Anterior cingulate cortex (tissue), 58 donors: ENCODE results near the gene PYGM.
A peak's percentile ranks its signal among the peaks of the same experiment; 100 is the strongest.

Experiments used
- DNase-seq, 58 donors: peaks; one replicate each; lab custom pipeline; 2025; lab: John Stamatoyannopoulos, UW

The PYGM gene

DNA sequence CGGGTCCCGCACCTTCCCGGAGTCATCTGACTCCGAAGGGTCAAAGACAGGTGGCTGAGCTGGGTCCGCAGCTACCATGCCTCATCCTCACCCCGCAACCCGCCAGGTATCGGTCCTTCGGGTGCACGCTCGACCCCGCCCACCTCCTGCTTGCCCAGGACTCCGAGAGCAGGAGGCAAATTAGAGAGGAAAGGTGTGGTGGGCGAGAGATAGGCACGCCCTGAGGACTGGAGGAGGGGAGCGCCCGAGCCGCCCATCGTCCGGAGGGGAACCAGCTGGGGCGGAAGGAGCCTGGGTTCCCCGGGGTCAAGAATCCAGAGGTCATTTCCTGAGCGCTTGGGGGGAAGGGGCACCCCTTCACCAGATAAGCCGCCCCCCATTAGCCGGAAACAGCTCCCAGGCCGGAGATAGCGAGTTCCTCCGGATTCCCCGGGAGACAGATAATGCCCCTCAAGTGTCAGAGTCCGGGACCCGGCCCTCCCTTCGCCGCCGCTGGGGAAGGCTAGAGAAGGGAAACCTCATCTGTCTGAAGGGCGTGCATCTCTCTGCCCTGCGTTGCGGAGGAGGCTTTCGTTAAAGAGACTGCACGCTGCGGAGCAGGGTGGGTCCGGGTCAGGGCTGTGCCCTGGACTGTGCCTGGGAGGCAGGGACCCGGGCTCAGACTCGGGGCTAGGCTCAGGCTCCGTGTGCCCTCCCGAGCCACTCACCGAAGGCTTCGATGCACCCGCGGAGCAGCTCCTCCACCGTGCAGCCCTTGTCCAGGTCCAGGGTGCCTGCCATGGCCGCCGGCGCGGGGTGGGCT is 17.5 kb downstream of the PYGM start:
- peak in 2 of 58 donors; percentile 18 to 20 for DNase-seq

DNA sequence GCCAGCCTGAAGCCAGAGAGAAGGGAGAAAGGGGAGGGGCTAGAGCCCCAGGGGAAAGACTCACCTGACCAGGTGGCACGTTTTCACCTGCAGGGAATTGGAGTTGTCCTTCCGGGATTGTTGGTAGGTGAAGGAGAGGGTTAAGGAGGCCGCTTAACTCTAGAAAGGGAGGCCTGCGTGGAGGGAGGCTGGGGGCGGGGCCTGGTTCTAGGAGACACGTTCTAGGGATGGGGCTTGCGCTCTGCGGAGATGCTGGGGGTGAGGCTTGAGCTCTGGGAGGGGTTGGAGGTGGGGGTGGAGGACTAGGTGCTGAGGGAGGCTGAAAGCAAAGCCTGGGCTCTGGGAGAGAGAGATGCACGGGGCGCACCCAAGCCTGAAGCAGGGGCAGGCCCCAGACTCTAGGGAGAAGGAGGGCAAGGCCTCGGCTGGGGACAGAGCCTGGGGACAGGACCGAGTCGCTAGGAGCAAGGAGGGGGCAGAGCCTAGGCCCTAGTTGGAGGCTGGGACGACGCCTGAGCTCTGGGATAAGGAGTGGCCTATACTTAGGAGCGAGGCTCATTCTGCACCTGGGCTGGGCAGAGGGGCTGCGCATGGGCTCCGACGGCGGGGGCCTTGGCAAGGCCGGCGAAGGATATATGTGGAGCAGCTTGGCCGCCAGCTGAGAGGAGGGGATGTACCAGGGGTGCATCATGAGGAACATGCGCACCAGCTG is 18.2 kb downstream of the PYGM start:
- DNase-seq = peak in 1 of 58 donors; percentile 29

DNA sequence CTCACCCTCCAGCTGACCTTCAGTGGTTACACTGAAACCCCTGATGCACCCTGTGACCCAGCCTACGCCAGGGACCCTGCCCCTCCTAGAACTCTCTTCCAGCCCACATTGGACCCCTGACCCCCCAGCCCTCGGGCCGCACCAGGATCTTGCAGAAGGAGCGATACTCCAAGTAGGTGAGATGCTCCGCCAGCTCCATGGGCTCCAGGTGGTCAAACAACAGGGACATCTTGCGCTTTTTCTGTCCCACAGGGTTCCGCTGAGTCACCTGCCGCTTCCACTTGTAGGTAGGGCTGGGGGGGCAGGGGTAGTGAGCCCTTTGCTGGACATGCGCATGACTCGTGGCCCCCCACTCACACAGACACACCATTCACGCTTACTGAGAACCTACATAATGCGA is 19.9 kb downstream of the PYGM start:
- no peak for DNase-seq

DNA sequence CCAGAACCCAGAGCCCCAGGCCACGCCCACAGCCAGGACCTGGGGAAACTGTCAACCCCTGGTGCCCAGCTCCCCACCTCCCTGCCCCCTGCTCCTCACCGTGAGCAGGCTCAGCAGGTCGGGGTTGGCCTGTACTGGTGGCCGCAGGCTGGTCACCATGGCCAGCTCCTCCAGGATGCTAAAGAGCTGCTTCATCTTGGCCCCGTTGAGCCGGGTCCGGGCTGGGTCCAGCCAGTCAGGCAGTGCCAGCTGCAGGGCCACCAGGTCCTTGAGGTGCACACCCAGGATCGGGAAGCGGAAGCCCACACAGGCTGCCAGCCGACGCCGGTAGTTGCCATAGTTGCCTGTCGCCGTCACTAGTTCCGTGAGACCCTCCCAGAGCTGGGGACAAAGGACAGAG is 23.1 kb downstream of the PYGM start:
- no peak for DNase-seq

DNA sequence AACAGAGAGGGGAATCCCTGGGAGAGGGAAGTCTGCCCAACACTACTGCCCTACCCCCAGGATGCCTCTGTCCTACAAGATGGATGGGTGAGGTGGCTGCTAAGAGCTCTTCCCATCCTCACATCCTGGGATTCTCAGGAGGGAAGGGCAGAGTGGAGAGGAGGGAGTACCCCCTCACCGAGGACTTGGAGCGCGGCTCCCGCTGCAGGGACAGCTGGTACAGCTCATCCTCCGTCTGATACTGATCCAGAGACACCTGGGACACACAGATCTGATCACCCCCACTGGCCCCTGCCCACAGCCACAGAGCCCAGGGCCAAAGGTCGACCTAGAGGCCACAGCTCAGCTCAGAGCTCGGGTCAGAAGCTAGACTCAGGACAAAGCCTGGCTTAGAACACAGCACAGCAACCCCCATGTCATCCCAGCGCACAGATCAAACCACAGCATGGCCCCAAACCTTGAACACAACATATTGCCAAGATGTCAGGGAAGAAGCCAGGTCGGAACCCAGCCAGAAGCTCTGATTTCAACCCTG is 24.0 kb downstream of the PYGM start:
- DNase-seq = no peak

DNA sequence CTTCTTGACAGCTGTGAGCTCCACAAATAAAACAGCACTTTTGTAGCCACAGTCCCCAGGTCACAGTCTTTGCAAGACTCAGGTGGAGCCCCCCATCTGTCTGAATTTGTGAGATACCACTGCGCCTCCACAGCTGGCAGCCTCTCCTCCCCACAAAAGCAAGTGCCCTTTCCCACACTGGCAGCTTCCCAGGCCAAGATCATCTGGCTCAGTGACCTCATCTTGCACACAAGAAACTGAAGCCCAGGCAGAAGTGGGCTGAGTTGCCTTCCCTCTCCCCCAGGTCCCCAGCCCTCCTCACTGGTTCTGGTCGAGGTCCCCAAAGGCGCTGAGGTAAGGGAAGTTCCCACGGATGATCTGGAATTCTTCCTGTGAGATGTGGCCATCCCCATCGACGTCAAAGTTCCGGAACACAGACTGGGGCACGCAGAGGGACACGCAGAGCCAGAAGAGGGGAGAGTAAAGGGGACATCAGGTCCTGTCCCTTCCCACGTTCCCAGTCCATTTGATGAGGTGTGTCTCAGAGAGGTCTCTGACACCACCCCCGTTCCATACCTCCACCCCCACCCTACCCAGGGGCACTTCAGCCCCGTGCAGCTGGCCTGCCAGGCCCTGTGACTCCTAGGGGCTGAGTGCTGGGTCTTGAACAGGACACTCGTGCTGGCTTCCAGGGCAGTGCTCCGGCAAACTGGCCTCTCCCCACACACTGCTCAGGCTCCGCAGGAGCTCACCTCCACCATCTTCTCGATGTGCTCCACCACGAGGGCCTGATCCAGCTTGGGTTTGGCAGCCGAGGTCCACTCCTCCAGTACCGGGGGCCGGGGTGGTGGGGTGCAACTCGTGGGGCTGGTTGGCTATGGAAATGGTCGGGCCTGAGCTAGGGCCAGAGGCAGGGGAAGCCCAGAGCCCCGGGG is 24.7 kb downstream of the PYGM start:
- no peak for DNase-seq

DNA sequence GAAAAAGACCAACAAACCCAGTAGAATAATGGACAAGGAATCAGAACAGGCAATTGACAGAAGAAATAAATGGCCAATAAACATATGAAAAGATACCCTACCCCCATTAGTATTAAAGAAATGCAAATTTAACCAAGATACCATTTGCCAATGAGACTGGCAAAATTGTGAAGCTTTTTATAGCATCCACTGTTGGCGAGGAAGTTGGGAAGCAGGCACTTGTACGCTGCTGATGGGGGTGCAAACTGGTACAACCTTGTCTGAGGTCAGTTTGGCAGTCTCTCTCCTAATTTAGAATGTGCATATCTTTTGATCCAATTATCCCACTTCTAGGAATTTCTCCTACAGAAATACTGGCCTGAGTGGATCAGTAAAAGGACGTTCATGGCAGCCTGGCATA is 28.2 kb downstream of the PYGM start:
- DNase-seq = no peak

DNA sequence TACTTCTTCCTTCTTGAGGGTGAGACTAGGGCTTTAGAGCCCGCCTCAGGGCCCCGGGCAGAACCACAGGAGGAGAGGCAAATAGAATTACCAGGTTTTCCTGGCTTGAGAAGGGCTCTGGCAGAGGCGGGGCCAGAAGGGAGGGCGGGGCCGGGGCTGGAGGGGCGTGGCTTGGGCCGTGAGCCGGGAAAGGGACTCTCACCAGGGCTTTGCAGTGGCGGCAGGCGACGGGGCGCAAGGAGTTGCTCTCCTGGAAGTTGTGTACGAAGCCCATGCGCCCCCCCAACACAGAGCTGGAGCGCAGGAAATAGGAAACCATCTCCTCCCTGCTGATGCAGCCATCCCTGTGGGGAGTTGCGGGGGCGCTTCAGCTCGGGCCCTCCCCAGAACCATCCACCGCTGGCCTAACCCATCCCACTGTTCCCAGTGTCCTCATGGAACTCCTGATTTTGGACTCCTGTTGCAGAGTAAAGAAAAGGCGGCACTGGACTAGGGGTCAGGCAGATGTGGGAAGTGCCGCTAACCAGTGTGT is 29.9 kb downstream of the PYGM start:
- no peak for DNase-seq

DNA sequence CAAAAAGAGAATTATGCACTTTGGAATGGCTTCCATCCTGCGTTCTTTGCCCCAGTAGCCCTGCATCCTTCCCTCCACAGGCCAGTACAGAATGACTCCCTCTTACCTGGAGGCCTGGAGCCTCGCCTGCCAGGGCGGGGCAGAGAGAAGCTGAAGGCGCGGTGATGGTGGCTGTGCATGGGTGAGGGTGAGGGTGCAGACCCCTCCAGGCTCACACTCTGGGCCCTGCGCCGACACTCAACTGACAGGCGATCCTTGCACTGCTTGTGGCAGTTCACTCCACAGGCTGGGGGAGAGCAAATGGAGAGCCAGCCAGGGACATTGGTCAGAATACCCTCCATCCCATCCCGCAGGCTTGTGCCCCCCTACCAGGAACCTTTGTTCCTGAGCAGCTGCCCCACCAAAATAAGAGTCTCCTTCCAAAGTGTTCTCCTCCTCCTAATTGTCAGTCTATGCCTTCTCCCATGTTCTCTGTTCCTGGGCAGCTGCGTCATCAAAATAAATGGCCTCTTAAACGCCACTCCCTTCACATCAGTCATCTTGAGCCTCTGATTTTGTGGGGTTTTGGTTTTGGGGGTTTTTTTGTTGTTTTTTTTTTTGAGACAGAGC is 30.9 kb downstream of the PYGM start:
- DNase-seq = no peak

DNA sequence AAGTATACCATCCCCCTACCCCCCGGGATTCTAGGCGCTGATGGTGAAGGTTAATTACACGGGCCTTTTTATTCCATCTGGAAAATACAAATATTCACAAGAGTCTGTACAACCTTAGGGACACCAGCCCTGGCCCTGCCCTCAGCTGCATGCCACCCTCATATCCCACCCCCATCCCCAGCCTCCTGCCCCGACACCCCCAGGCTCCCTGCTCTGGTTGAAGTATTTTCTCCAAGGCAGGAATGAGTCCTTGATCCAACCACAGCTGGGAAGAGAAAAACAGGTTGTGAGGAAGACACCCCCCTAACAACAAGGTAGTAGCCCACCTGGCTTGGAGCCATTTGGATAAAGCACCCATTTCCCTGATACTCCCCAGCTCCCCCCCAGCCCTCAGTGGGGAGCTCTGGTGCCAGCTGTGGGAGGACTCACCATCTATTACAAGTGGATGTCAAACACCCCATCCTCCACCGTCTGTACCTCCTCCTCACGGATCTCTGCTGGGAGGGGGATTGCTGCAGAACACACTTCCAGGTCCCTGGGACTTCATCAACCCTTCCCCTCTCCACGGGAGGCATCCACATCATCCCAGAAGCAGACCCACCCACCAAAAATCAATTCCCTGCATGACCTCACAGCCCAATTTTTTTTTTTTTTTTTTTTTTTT is 32.8 kb downstream of the PYGM start:
- DNase-seq = no peak

DNA sequence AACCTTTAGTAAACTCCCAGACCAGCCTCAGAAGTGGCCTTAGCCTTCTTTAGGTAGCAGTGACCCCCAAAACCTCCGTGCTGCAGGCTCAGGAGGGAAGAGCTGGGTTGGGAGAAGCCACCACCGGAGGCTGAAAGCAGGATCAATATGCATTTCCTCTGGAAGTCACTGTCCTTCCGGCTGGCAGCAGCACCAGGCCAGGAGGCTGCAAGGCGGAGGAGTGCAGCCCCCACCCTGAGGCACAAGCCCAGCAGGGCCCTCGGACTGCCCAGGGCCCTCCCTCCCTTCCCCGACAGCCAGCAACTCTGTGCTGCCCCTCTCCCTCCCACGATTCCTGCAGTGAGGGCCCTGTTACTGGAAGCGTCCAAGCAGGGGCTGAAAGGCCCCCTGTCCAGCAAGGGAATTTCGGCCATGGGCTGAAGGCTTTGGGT is 33.5 kb downstream of the PYGM start:
- no peak for DNase-seq

DNA sequence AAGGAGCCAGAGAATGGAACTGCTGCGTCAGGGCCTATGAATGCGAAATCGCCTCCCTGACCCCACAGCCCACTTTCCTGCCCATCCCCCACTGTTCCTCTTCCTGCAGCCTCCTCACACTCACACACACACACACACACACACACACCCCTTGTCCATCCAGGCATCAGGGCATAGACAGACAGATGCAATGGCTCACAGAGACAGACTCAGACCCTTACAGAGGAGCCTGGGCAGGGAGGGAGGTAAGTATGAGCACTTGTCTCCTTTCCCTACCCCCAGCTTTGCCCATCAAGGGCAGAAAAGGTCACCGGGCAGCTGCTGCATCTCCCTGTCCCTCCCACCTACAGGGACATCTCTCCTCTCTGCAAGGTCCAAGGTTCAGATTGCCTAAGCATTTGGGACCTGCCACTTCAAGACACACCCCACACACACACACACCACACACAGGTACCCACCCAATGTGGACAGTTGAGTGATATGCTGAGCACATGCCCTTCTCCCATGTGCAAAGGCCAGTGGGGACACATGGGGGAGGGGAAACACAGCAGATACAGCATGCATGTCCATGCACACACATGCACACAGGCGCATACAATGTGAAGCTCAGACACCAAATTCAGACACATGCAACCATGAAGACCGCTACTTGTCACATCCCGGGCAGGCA is 34.8 kb downstream of the PYGM start:
- no peak for DNase-seq

DNA sequence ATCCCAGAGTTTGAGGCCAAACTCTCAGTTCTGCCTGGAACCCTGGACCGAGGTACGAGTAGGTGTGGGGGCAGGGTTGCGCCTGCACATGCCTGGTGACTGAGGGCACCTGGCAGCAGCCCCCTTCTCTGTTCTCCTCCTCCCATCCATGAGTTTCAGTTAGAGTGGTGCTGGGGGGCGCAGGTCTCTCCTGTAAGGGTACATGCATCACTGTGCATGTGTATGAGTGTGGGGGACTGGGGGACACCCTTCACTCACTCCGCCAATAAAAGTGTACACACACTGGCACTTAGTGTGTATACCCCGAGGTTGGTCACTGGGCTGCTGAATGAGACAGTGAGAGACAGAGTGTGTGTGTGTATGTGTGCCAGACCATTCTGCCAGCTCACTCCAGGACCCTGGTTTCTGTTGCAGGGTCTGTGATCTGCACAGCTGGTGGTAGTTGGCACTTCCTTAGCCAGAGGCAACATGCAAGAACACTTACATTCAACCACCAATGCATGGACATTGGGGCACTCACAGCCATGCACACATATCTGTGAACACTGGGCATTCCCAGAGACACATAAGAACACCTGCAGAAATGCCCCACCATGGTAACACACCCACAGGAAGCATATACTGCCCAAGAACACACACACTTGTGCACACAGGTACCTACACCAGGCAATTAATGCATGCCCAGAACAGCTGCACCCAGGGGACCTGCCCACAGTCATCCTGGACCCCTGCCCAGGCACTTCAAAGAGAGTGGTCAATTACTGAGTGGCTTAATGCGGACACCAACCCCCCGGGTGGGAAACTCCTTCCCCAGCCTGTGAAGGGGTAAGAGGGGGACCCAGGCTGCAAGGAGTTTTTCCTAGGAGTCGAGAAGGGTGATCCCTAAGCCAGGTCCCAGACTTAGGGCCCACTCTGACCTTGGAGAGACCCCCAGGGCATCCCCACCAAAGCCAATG is 35.6 kb downstream of the PYGM start:
- DNase-seq = no peak

DNA sequence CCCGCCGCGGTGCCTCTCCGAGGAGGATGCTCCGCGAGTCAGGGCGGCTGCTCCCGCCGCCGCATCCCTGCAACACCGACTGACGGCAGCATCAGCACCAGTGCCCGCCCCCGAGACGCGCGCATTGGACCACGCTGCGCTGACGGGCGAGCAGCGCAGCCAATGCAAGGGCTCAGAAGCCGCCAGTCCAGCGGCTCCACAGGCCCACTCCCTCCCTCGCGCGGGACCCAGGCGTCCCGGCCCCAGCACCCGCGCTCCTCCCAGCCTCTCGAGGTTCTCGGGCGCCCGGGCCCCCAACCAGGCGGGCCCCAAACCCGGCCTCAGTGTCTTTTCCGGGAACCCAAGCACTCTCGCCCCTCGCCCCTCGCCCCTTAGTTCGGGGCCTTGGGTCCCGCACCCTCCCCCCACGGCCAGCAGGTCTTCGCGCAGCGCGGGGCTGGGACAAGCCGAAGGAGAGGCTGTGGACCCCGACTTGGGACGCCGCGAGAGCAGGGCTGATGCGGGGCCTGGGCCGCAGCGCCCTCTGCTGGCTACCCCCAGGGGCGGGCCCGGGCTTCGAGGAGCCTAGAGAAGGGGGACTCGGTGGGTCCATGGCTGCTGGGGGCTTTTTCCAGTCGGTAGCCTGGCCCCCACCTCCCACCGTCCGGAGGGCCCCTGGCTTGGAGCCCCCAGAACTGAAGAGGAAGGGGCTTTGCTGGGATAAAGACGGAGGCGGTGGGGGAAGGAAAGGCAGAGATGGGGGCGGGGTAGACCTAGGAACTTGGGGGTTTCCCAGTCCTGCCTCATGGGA is 36.5 kb downstream of the PYGM start, which contains the start of gene NRXN2:
TSS of gene NRXN2 (minus strand) at position 81 of the 790 bp plus-strand sequence. CDS start 9,498 bp downstream, outside the sequence.
- DNase-seq = peak; percentile 29 to 96 (median 89)

DNA sequence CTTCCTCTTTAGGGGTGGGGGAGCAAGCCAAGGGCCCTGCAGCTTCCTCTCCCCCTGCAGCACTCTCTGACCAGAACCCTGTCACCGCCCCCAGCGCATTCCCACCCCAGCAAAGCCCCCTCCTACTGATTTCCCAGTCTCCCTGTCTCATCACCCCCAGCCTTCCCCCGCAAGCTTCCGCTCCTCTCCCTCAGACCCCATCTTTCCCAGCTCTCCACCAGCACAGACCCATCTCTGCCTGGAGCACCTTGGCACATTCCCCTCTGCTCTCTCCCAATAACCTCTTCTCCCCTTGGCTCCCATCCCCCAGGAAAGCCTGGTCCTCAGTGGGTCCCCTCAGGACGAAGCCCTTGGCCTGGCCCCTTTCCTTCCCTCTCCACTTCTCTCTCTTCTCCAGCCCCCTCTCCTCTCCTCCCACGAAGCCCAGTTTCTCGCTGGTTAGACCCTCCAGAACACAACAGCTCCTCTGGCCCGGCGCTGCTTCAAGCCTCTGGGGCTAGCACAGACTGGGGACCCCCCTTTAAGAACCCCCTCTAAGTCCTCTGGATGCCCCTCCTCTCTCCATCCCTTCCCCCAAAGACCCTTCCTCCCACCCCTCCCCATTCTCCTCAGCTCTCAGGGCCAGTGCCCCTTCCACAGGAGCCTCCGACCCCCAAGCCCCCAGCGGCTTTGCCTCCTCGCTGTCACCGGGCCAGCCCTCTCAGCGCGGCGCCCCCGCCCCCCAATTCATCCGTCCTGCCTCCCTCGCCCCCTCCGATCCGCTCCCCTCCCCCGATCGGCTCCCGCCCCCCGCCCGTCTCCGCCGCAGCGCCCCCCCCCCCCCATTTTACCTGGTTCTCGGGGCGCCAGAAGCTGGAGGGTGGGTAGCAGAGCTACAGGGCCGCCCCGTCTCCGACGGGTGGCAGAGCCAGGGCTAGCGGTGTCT is 37.4 kb downstream of the PYGM start:
- no peak for DNase-seq

DNA sequence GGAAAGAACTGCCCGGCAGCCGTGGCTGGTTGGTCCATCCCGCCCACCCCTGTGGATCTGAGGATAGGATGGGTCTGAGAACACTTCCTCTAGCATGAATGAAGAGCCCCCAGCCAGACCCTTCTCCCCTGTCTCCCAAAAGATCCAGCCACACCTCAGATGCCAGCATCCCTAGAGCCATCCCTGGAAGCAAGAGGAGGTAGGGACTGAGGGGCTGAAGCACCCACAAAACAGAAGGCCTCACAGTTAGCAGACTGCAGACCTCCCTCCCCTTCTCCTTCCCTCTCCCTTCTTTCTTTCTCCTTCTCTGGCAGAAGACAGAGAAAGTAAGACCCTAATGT is 38.4 kb downstream of the PYGM start:
- DNase-seq = no peak
